GM23248 (cell line): Measurements from ENCODE around the gene HDAC9. TPM values are rescaled to one million over a fixed set of nuclear protein-coding genes. Genes with fewer than 3 reads are reported as not detected.
A peak's percentile ranks its signal among the peaks of the same experiment; 100 is the strongest.

Source experiments
- DNase-seq: peaks from one replicate; pipeline ENCODE4 v3.0.0-alpha.2; 2015
- H2AFZ ChIP-seq: fragments of 200-600 bp; sonication (generic); 2 replicates; pipeline ENCODE4 v1.6.1; 2016; ENCODE audit warnings: antibody characterized with exemption
- H3F3A ChIP-seq: fragments of 200-600 bp; sonication (generic); 2 replicates; pipeline ENCODE4 v1.6.1; 2016; ENCODE audit warnings: mild to moderate bottlenecking, antibody characterized with exemption, mixed run types; ENCODE audit not compliant: insufficient read depth
- H3K27ac ChIP-seq: fragments of 200-600 bp; sonication (generic); 2 replicates; pipeline ENCODE4 v1.5.1; 2016; ENCODE audit warnings: mild to moderate bottlenecking
- H3K27me3 ChIP-seq: fragments of 200-600 bp; sonication (generic); replicated peaks from 2 replicates; pipeline ENCODE4 v1.6.1; 2016; ENCODE audit warnings: mild to moderate bottlenecking; ENCODE audit not compliant: insufficient read depth
- H3K36me3 ChIP-seq: fragments of 200-600 bp; sonication (generic); 2 replicates; pipeline ENCODE4 v1.6.1; 2016; ENCODE audit warnings: low read depth, mild to moderate bottlenecking
- H3K4me1 ChIP-seq: fragments of 200-600 bp; sonication (generic); 2 replicates; pipeline ENCODE4 v1.6.1; 2016; ENCODE audit warnings: mild to moderate bottlenecking; ENCODE audit not compliant: insufficient read depth
- H3K4me2 ChIP-seq: fragments of 200-600 bp; sonication (generic); one replicate; pipeline ENCODE4 v1.6.1; 2016; ENCODE audit warnings: mild to moderate bottlenecking; ENCODE audit not compliant: unreplicated experiment
- H3K4me3 ChIP-seq: fragments of 200-600 bp; sonication (generic); 2 replicates; pipeline ENCODE4 v1.5.1; 2016; ENCODE audit warnings: mild to moderate bottlenecking
- H3K79me2 ChIP-seq: fragments of 200-600 bp; sonication (generic); 2 replicates; pipeline ENCODE4 v1.6.1; 2016; ENCODE audit warnings: mild to moderate bottlenecking; ENCODE audit not compliant: insufficient read depth
- H3K9ac ChIP-seq: fragments of 200-600 bp; sonication (generic); 2 replicates; pipeline ENCODE4 v1.6.1; 2016; ENCODE audit warnings: mild to moderate bottlenecking
- H3K9me2 ChIP-seq: fragments of 200-600 bp; sonication (generic); 2 replicates; pipeline ENCODE4 v1.6.1; 2016; ENCODE audit warnings: mixed run types, mild to moderate bottlenecking, moderate library complexity; ENCODE audit not compliant: insufficient read depth
- H3K9me3 ChIP-seq: fragments of 200-600 bp; sonication (generic); one replicate; pipeline ENCODE4 v1.6.1; 2017; ENCODE audit warnings: low read depth
- H4K20me1 ChIP-seq: fragments of 200-600 bp; sonication (generic); 2 replicates; pipeline ENCODE4 v1.6.0; 2016; ENCODE audit not compliant: insufficient read depth
- EZH2 ChIP-seq: fragments of 200-600 bp; sonication (generic); IDR thresholded peaks from 2 replicates; pipeline ENCODE4 v1.6.1; 2018; ENCODE audit warnings: antibody characterized with exemption, mild to moderate bottlenecking; ENCODE audit not compliant: insufficient read depth, poor library complexity, severe bottlenecking
- EZH2phosphoT487 ChIP-seq: fragments of 200-600 bp; sonication (generic); IDR thresholded peaks from 2 replicates; pipeline ENCODE4 v1.6.1; 2018; ENCODE audit warnings: antibody characterized with exemption, moderate library complexity, mild to moderate bottlenecking, low read depth; ENCODE audit not compliant: insufficient read depth
- WGBS, 2 experiments: methylation state at CpG; one replicate each; pipeline ENCODE4 v1.1.6; 2015 to 2017; ENCODE audit warnings: low lambda C conversion rate in 2 of 2, low coverage in 1 of 2; ENCODE audit errors: missing lambda C conversion rate in 2 of 2; 5-methylcytosine and 5-hydroxymethylcytosine counted together
- in situ Hi-C: fragments of 300-500 bp; cut with MboI; formaldehyde crosslinking; loops from 2 replicates; pipeline ENCODE4 v1.15.0; 2020
- polyA plus RNA-seq: library from polyadenylated mRNA; unstranded; fragments of >200 nt; fragmentation: Nextera tagmentation; extraction: Ambion mirVana; gene quantifications from 2 replicates; pipeline ENCODE4 v1.2.1, GENCODE V29; 2016
- total RNA-seq: library from RNA; depleted of rRNA; stranded (reverse); fragments of >200 nt; shearing (Covaris generic); gene quantifications from 2 replicates; pipeline ENCODE4 v1.2.3, GENCODE V29; 2014

HDAC9 gene
- total and polyA plus RNA-seq, 2 experiments from 2014 or later, result 1.6 to 2.1 TPM

GRCh38 chr7:18488049-18488448 lies 7.5 kb upstream of the HDAC9 start:
- in situ Hi-C loops, result no loop called here
- Histone ChIP-seq H3K79me2 (no peaks in the 10 kb centered on the region), H3K4me3 (no peak overlapping the region), H3K9ac (no peak overlapping the region), H3K27me3 (no peaks in the 10 kb centered on the region), H3K36me3 (no peaks in the 10 kb centered on the region), H2AFZ (no peak overlapping the region), H3K9me3 (no peaks in the 10 kb centered on the region), H3K27ac (no peak overlapping the region), H3F3A (no peaks in the 10 kb centered on the region), H4K20me1 (no peaks in the 10 kb centered on the region), H3K4me2 (no peak overlapping the region), H3K9me2 (no peaks in the 10 kb centered on the region; the same call in 1 of the 2 replicates), H3K4me1 (no peaks in the 10 kb centered on the region)
- WGBS, 2 experiments, result 68 to 73% methylated on average over 1 of the region's 1 CpG
- TF ChIP-seq EZH2, result no peak
- TF ChIP-seq EZH2phosphoT487, result no peak
- DNase-seq, result no peak

- Histone ChIP-seq H3K36me3 (no peaks in the 10 kb centered on the region), H3K27ac (no peak overlapping the region), H3K9me2 (no peaks in the 10 kb centered on the region; the same call in 1 of the 2 replicates), H3K4me1 (peaks cover 2% of the 10 kb centered on the region), H3K9me3 (no peaks in the 10 kb centered on the region), H3K4me2 (no peak overlapping the region), H3K27me3 (no peaks in the 10 kb centered on the region), H3K4me3 (no peak overlapping the region), H3K9ac (no peak overlapping the region), H4K20me1 (no peaks in the 10 kb centered on the region), H2AFZ (no peak overlapping the region), H3F3A (peaks cover 4% of the 10 kb centered on the region; the same call in 1 of the 2 replicates), H3K79me2 (no peaks in the 10 kb centered on the region)
- DNase-seq, result no peak
- 95 to 99% methylated on average over 2 of the region's 2 CpGs for WGBS, 2 experiments
- in situ Hi-C loops, result no loop called here
- TF ChIP-seq EZH2phosphoT487 (no peak), EZH2 (no peak)
Measured at GRCh38 chr7:18489624-18490023, 5.9 kb upstream of the HDAC9 start.

GRCh38 chr7:18491871-18492270 lies 3.7 kb upstream of the HDAC9 start:
- no peak overlapping the region for H3K9ac ChIP-seq
- H3K4me2 ChIP-seq, result no peak overlapping the region
- WGBS, 2 experiments, result 91 to 93% methylated on average over 6 of the region's 6 CpGs
- no peak overlapping the region for H3K4me3 ChIP-seq
- in situ Hi-C loops, result no loop called here
- H3K9me2 ChIP-seq, result no peaks in the 10 kb centered on the region
- no peaks in the 10 kb centered on the region for H4K20me1 ChIP-seq
- no peaks in the 10 kb centered on the region for H3K36me3 ChIP-seq
- H3K4me1 ChIP-seq, result peaks cover 18% of the 10 kb centered on the region
- H2AFZ ChIP-seq, result no peak overlapping the region
- H3K27me3 ChIP-seq, result no peaks in the 10 kb centered on the region
- no peaks in the 10 kb centered on the region for H3K79me2 ChIP-seq
- peaks cover 19% of the 10 kb centered on the region for H3F3A ChIP-seq
- TF ChIP-seq EZH2phosphoT487, result no peak
- no peak for TF ChIP-seq EZH2
- no peak overlapping the region for H3K27ac ChIP-seq
- no peak for DNase-seq
- no peaks in the 10 kb centered on the region for H3K9me3 ChIP-seq

GRCh38 chr7:18494406-18494805 lies 1.1 kb upstream of the HDAC9 start:
- Histone ChIP-seq H3K36me3 (no peaks in the 10 kb centered on the region), H4K20me1 (no peaks in the 10 kb centered on the region), H3K4me2 (no peak overlapping the region), H2AFZ (no peak overlapping the region), H3K27me3 (no peaks in the 10 kb centered on the region), H3K9me2 (no peaks in the 10 kb centered on the region), H3K4me1 (peaks cover 18% of the 10 kb centered on the region), H3F3A (peaks cover 19% of the 10 kb centered on the region), H3K27ac (no peak overlapping the region), H3K79me2 (no peaks in the 10 kb centered on the region), H3K4me3 (no peak overlapping the region; the same call in 1 of the 2 replicates), H3K9ac (0 out of 2 replicates have a peak overlapping the region, but pooled peaks have one; percentile 77), H3K9me3 (no peaks in the 10 kb centered on the region)
- 80 to 81% methylated on average over 3 of the region's 3 CpGs for WGBS, 2 experiments
- in situ Hi-C loops, result no loop called here
- DNase-seq, result no peak
- no peak for TF ChIP-seq EZH2
- no peak for TF ChIP-seq EZH2phosphoT487
